BLaER1 treated with 17β-estradiol and CSF1 and Interleukin-3, amounts not matched to agents 10 nM and 100 nM (cell line): ENCODE results near the gene CCNG1.

Experiments used
- H3K27ac ChIP-seq, 11 experiments: shearing (Covaris generic); formaldehyde crosslinking; 2 replicates each; pipeline ENCODE4 v1.8.1; 2022
- H3K27me3 ChIP-seq, 11 experiments: shearing (Covaris generic); formaldehyde crosslinking; 2 replicates each; pipeline ENCODE4 v1.8.1; 2022
- H3K36me3 ChIP-seq, 11 experiments: shearing (Covaris generic); formaldehyde crosslinking; 2 replicates each; pipeline ENCODE4 v1.8.1; 2022
- H3K4me1 ChIP-seq, 10 experiments: shearing (Covaris generic); formaldehyde crosslinking; 2 replicates each; pipeline ENCODE4 v1.8.1; 2022
- H3K4me2 ChIP-seq, 11 experiments: shearing (Covaris generic); formaldehyde crosslinking; 2 replicates each; pipeline ENCODE4 v1.8.1; 2022
- H3K4me3 ChIP-seq, 10 experiments: shearing (Covaris generic); formaldehyde crosslinking; 2 replicates each; pipeline ENCODE4 v1.8.1; 2022
- H3K9ac ChIP-seq, 11 experiments: shearing (Covaris generic); formaldehyde crosslinking; 2 replicates each; pipeline ENCODE4 v1.8.1; 2022
- H3K9me3 ChIP-seq, 11 experiments: shearing (Covaris generic); formaldehyde crosslinking; replicated peaks in 1 of 11; 2 replicates each; pipeline ENCODE4 v1.8.1; 2022
- H4K20me1 ChIP-seq, 11 experiments: shearing (Covaris generic); formaldehyde crosslinking; 2 replicates each; pipeline ENCODE4 v1.8.1; 2022
- Cebpa-rat ChIP-seq, 11 experiments: shearing (Covaris generic); IDR thresholded peaks; 2 replicates each; pipeline ENCODE4 v1.8.1; 2022

Gene CCNG1

DNA sequence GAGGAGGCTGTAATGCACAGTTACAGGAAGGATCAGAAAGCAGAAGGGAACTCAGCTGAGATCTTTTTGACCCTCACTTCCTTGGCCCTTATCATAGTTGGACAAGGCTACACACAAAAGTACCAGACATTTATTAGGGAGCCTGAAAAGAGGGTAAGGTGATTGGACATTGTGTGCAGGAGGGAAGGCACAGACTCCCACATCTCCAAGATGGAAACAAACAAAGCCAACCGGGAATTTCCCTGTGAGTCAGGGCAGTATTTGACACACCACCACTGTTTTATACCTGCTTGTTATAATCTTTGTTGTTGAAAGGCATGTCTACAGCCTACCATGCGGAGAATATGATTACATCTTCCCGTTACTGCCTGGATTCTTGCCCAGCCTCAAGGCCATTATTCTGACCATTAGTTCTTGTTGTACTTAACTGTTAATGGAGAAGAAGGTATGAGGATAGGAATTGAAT lies 3.0 kb upstream of the CCNG1 start:
- peak overlapping the region in 1 of 11 experiments; percentile 36; a peak in 1 of 22 replicates for H3K4me2 ChIP-seq
- H3K9me3 ChIP-seq, result no peaks in the 10 kb centered on the region
- peaks cover 18 to 28% (median 22%) of the 10 kb centered on the region in 10 experiments for H3K4me1 ChIP-seq
- no peak overlapping the region for H3K4me3 ChIP-seq
- peaks cover 0 to 13% (median 9%) of the 10 kb centered on the region in 11 experiments; a peak in 12 of 22 replicates for H4K20me1 ChIP-seq
- no peak overlapping the region for H3K27ac ChIP-seq
- TF ChIP-seq Cebpa-rat (IDR thresholded peaks at IDR 0.05), result no peak
- H3K36me3 ChIP-seq, result peaks cover 0 to 9% (median 5%) of the 10 kb centered on the region in 11 experiments; a peak in 9 of 22 replicates
- H3K9ac ChIP-seq, result no peak overlapping the region
- H3K27me3 ChIP-seq, result no peaks in the 10 kb centered on the region

DNA sequence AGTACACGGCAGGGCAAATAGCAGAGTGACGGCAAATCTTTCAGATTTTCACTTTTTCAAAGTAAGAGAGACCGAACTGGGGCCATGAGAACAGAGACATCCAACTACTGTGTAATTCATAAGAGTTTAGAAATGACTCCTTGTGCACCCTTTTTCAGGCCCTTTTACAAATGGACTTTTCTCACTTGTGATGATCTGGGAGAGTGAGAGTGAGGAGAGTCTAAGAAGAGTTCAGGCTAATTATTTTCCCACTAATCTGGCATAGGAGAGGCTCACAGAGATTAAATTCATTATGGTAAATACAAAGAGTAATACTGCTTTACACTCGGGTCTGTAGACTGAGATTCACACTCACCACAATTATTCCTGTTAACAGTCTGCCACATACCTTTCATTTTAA lies 880 bp upstream of the CCNG1 start:
- H4K20me1 ChIP-seq, result peaks cover 0 to 31% (median 22%) of the 10 kb centered on the region in 11 experiments; a peak in 15 of 22 replicates
- peak overlapping the region in 9 of 10 experiments; percentile 85 to 97 (median 93); a peak in 18 of 20 replicates for H3K4me3 ChIP-seq
- H3K27ac ChIP-seq, result peak overlapping the region in 8 of 11 experiments; percentile 91 to 96 (median 92); a peak in 14 of 22 replicates
- TF ChIP-seq Cebpa-rat (IDR thresholded peaks at IDR 0.05), result no peak
- peak overlapping the region in 10 of 11 experiments; percentile 94 to 97 (median 96); a peak in 20 of 22 replicates for H3K9ac ChIP-seq
- peak overlapping the region; percentile 55 to 83 (median 75) for H3K4me2 ChIP-seq
- no peaks in the 10 kb centered on the region for H3K27me3 ChIP-seq
- peaks cover 15 to 30% (median 24%) of the 10 kb centered on the region in 11 experiments; a peak in 21 of 22 replicates for H3K36me3 ChIP-seq
- H3K9me3 ChIP-seq, result no peaks in the 10 kb centered on the region
- H3K4me1 ChIP-seq, result peaks cover 23 to 49% (median 32%) of the 10 kb centered on the region in 10 experiments

GRCh38 chr5:163437011-163437308 lies 435 bp upstream of the CCNG1 start:
- Histone ChIP-seq H3K36me3 (peaks cover 20 to 34% (median 29%) of the 10 kb centered on the region in 11 experiments; a peak in 21 of 22 replicates), H4K20me1 (peaks cover 0 to 34% (median 22%) of the 10 kb centered on the region in 11 experiments; a peak in 15 of 22 replicates), H3K27ac (peak overlapping the region in 9 of 11 experiments; percentile 9 to 96 (median 92); a peak in 18 of 22 replicates), H3K9me3 (no peaks in the 10 kb centered on the region), H3K27me3 (no peaks in the 10 kb centered on the region), H3K4me2 (peak overlapping the region; percentile 55 to 83 (median 75)), H3K4me1 (peaks cover 23 to 49% (median 32%) of the 10 kb centered on the region in 10 experiments), H3K9ac (peak overlapping the region; percentile 94 to 97 (median 95); a peak in 21 of 22 replicates), H3K4me3 (peak overlapping the region; percentile 85 to 97 (median 94))
- no peak for TF ChIP-seq Cebpa-rat (IDR thresholded peaks at IDR 0.05)

DNA sequence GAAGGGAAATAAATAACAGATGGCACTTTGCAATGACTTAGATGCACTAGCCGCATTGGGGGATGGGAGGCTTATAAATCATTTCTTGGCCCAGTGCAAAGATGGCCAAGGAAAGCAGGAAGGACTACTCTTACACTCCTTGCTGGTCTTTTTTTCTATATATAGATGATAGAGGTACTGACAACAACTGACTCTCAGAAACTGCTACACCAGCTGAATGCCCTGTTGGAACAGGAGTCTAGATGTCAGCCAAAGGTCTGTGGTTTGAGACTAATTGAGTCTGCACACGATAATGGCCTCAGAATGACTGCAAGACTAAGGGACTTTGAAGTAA lies 1.7 kb downstream of the CCNG1 start:
- no peak for TF ChIP-seq Cebpa-rat (IDR thresholded peaks at IDR 0.05)
- no peak overlapping the region for H3K27ac ChIP-seq

GRCh38 chr5:163440954-163441353 lies 3.6 kb downstream of the CCNG1 start:
- no peaks in the 10 kb centered on the region for H3K27me3 ChIP-seq
- H3K4me1 ChIP-seq, result peaks cover 23 to 43% (median 32%) of the 10 kb centered on the region in 10 experiments
- H3K27ac ChIP-seq, result no peak overlapping the region
- H3K36me3 ChIP-seq, result peaks cover 56 to 74% (median 66%) of the 10 kb centered on the region in 11 experiments
- no peak overlapping the region for H3K4me3 ChIP-seq
- H3K9ac ChIP-seq, result no peak overlapping the region
- H4K20me1 ChIP-seq, result peaks cover 0 to 60% (median 24%) of the 10 kb centered on the region in 11 experiments; a peak in 15 of 22 replicates
- no peak for TF ChIP-seq Cebpa-rat (IDR thresholded peaks at IDR 0.05)
- peak overlapping the region in 3 of 11 experiments; percentile 84 to 96 (median 90); a peak in 4 of 22 replicates for H3K4me2 ChIP-seq
- no peaks in the 10 kb centered on the region for H3K9me3 ChIP-seq

More for the DNA sequence above, 1.7 kb downstream of the CCNG1 start:
- peak overlapping the region; percentile 76 to 96 (median 83) for H3K4me2 ChIP-seq
- H3K4me3 ChIP-seq, result peak overlapping the region; percentile 85 to 97 (median 94); a peak in 18 of 20 replicates
- no peaks in the 10 kb centered on the region for H3K9me3 ChIP-seq
- peaks cover 23 to 49% (median 32%) of the 10 kb centered on the region in 10 experiments for H3K4me1 ChIP-seq
- peaks cover 41 to 55% (median 49%) of the 10 kb centered on the region in 11 experiments for H3K36me3 ChIP-seq
- peak overlapping the region in 6 of 11 experiments; percentile 1 to 95 (median 24); a peak in 4 of 22 replicates for H3K9ac ChIP-seq
- no peaks in the 10 kb centered on the region for H3K27me3 ChIP-seq
- H4K20me1 ChIP-seq, result peaks cover 0 to 46% (median 24%) of the 10 kb centered on the region in 11 experiments; a peak in 15 of 22 replicates

- peaks cover 0 to 55% (median 13%) of the 10 kb centered on the region in 11 experiments; a peak in 12 of 22 replicates for H4K20me1 ChIP-seq
- H3K27ac ChIP-seq, result no peak overlapping the region
- TF ChIP-seq Cebpa-rat (IDR thresholded peaks at IDR 0.05), result no peak
- no peaks in the 10 kb centered on the region for H3K9me3 ChIP-seq
- H3K4me2 ChIP-seq, result no peak overlapping the region
- no peaks in the 10 kb centered on the region for H3K27me3 ChIP-seq
- H3K4me3 ChIP-seq, result no peak overlapping the region
- peaks cover 4 to 21% (median 8%) of the 10 kb centered on the region in 10 experiments; a peak in 15 of 20 replicates for H3K4me1 ChIP-seq
- peaks cover 90 to 100% (median 96%) of the 10 kb centered on the region in 11 experiments for H3K36me3 ChIP-seq
- no peak overlapping the region for H3K9ac ChIP-seq
Observed at GRCh38 chr5:163444526-163444925, 7.1 kb downstream of the CCNG1 start.

GRCh38 chr5:163445345-163445744 lies 8.0 kb downstream of the CCNG1 start:
- Histone ChIP-seq H3K36me3 (peaks cover 93 to 100% (median 97%) of the 10 kb centered on the region in 11 experiments), H3K4me1 (peaks cover 0 to 12% (median under 1%) of the 10 kb centered on the region in 10 experiments; a peak in 9 of 20 replicates)
- no peak for TF ChIP-seq Cebpa-rat (IDR thresholded peaks at IDR 0.05)

GRCh38 chr5:163447191-163447590 lies 9.8 kb downstream of the CCNG1 start:
- H3K9ac ChIP-seq, result no peak overlapping the region
- H3K27me3 ChIP-seq, result no peaks in the 10 kb centered on the region
- peaks cover 85 to 100% (median 97%) of the 10 kb centered on the region in 11 experiments for H3K36me3 ChIP-seq
- no peak overlapping the region for H3K4me3 ChIP-seq
- no peaks in the 10 kb centered on the region for H3K9me3 ChIP-seq
- H4K20me1 ChIP-seq, result peaks cover 0 to 34% (median 0%) of the 10 kb centered on the region in 11 experiments; a peak in 9 of 22 replicates
- no peak overlapping the region for H3K4me2 ChIP-seq
- H3K27ac ChIP-seq, result no peak overlapping the region
- TF ChIP-seq Cebpa-rat (IDR thresholded peaks at IDR 0.05), result no peak
- H3K4me1 ChIP-seq, result no peaks in the 10 kb centered on the region

More at GRCh38 chr5:163445345-163445744, 8.0 kb downstream of the CCNG1 start:
- no peak overlapping the region for H3K4me2 ChIP-seq
- no peak overlapping the region for H3K4me3 ChIP-seq
- no peak overlapping the region for H3K9ac ChIP-seq
- H3K27me3 ChIP-seq, result no peaks in the 10 kb centered on the region
- no peak overlapping the region for H3K27ac ChIP-seq
- H3K9me3 ChIP-seq, result no peaks in the 10 kb centered on the region
- peaks cover 0 to 46% (median 6%) of the 10 kb centered on the region in 11 experiments; a peak in 11 of 22 replicates for H4K20me1 ChIP-seq

- no peak overlapping the region for H3K4me2 ChIP-seq
- no peaks in the 10 kb centered on the region for H3K9me3 ChIP-seq
- H4K20me1 ChIP-seq, result peaks cover 0 to 29% (median 0%) of the 10 kb centered on the region in 11 experiments; a peak in 9 of 22 replicates
- H3K27me3 ChIP-seq, result no peaks in the 10 kb centered on the region
- H3K9ac ChIP-seq, result no peak overlapping the region
- no peak for TF ChIP-seq Cebpa-rat (IDR thresholded peaks at IDR 0.05)
- H3K4me1 ChIP-seq, result no peaks in the 10 kb centered on the region
- H3K36me3 ChIP-seq, result peaks cover 83 to 100% (median 96%) of the 10 kb centered on the region in 11 experiments
- no peak overlapping the region for H3K27ac ChIP-seq
- no peak overlapping the region for H3K4me3 ChIP-seq
Observed at GRCh38 chr5:163447875-163448274, 10.5 kb downstream of the CCNG1 start.
